ENCODE data around the gene HSPA12B.

The HSPA12B gene

GRCh38 chr20:3728354-3728753 is 4.1 kb upstream of the HSPA12B start:
- no peak for DNase-seq (ENCODE audit: low read depth in 2 of 3, low spot score in 1 of 3)

- DNase-seq (ENCODE audit: low read depth in 2 of 3, low spot score in 1 of 3): no peak
Measured at GRCh38 chr20:3728876-3729275, 3.6 kb upstream of the HSPA12B start.

- no peak for DNase-seq (ENCODE audit: low read depth in 2 of 3, low spot score in 1 of 3)
Measured at GRCh38 chr20:3729378-3729777, 3.1 kb upstream of the HSPA12B start.

- no peak for DNase-seq (ENCODE audit: low read depth in 2 of 3, low spot score in 1 of 3)
Measured at GRCh38 chr20:3729811-3730540, 2.5 kb upstream of the HSPA12B start.

GRCh38 chr20:3730803-3731672 is 1.4 kb upstream of the HSPA12B start:
- DNase-seq (ENCODE audit: low read depth in 2 of 3, low spot score in 1 of 3): no peak

GRCh38 chr20:3731944-3732326 is 550 bp upstream of the HSPA12B start:
- DNase-seq (ENCODE audit: low read depth in 2 of 3, low spot score in 1 of 3): no peak

- no peak for DNase-seq (ENCODE audit: low read depth in 2 of 3, low spot score in 1 of 3)
Measured at GRCh38 chr20:3733119-3733995, 872 bp downstream of the HSPA12B start.

- DNase-seq (ENCODE audit: low read depth in 2 of 3, low spot score in 1 of 3): no peak
Measured at GRCh38 chr20:3734111-3734843, 1.8 kb downstream of the HSPA12B start.

- DNase-seq (ENCODE audit: low read depth in 2 of 3, low spot score in 1 of 3): no peak
Measured at GRCh38 chr20:3735768-3736167, 3.3 kb downstream of the HSPA12B start.

GRCh38 chr20:3738111-3739053 is 5.9 kb downstream of the HSPA12B start:
- no peak for DNase-seq (ENCODE audit: low read depth in 2 of 3, low spot score in 1 of 3)

- no peak for DNase-seq (ENCODE audit: low read depth in 2 of 3, low spot score in 1 of 3)
Measured at GRCh38 chr20:3739054-3739925, 6.8 kb downstream of the HSPA12B start.

- no peak for DNase-seq (ENCODE audit: low read depth in 2 of 3, low spot score in 1 of 3)
Measured at GRCh38 chr20:3739926-3740451, 7.5 kb downstream of the HSPA12B start.

- no peak for DNase-seq (ENCODE audit: low read depth in 2 of 3, low spot score in 1 of 3)
Measured at GRCh38 chr20:3740615-3741301, 8.3 kb downstream of the HSPA12B start.

GRCh38 chr20:3741836-3742458 is 9.5 kb downstream of the HSPA12B start:
- DNase-seq (ENCODE audit: low read depth in 2 of 3, low spot score in 1 of 3): no peak

GRCh38 chr20:3743251-3743650 is 10.8 kb downstream of the HSPA12B start:
- DNase-seq (ENCODE audit: low read depth in 2 of 3, low spot score in 1 of 3): no peak

- DNase-seq (ENCODE audit: low read depth in 2 of 3, low spot score in 1 of 3): no peak
Measured at GRCh38 chr20:3744037-3744436, 11.6 kb downstream of the HSPA12B start.
